Measurements from ENCODE around the gene PLAAT4. TPM values are rescaled to one million over a fixed set of nuclear protein-coding genes. Genes with fewer than 3 reads are reported as not detected.

The PLAAT4 gene
- total and polyA plus RNA-seq, 10 of the 15 experiments (the other 5 are each of a cell fraction or from before 2014, with no cell fraction given): 6.0 to 34.3 (median 12.4) TPM

GRCh38 chr11:63491240-63491587 lies 45.4 kb upstream of the PLAAT4 start (continued):
- TF ChIP-seq, protein P1, sequence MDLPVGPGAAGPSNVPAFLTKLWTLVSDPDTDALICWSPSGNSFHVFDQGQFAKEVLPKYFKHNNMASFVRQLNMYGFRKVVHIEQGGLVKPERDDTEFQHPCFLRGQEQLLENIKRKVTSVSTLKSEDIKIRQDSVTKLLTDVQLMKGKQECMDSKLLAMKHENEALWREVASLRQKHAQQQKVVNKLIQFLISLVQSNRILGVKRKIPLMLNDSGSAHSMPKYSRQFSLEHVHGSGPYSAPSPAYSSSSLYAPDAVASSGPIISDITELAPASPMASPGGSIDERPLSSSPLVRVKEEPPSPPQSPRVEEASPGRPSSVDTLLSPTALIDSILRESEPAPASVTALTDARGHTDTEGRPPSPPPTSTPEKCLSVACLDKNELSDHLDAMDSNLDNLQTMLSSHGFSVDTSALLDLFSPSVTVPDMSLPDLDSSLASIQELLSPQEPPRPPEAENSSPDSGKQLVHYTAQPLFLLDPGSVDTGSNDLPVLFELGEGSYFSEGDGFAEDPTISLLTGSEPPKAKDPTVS (IDR thresholded peaks at IDR 0.05; ENCODE audit: low read depth, low read length): no peak
- TF ChIP-seq USF2 (IDR thresholded peaks at IDR 0.05; ENCODE audit: borderline replicate concordance, low read depth, low read length) (no peak), NR2F1 (conservative IDR thresholded peaks at IDR 0.05) (no peak)

GRCh38 chr11:63491636-63492372 lies 44.8 kb upstream of the PLAAT4 start:
- no peak for FAIRE-seq
- ChIA-PET CTCF (interaction anchor here (0.7 to 6.0 kb wide), 4 partner anchors 12 to 962 kb away, joined by 3 to 25 read pairs (median 4); no protein-coding TSS in a partner anchor), SMC1A (ENCODE audit: uncharacterized antibody, unreplicated experiment) (interaction anchor here (0.6 to 1.0 kb wide), 3 partner anchors 13 to 1199 kb away, joined by 3 to 6 read pairs (median 3); no protein-coding TSS in a partner anchor), POLR2A (no interaction called here), RAD21 (ENCODE audit: unreplicated experiment) (no interaction called here)
- H3K4me3 ChIP-seq: no peak overlapping the region
- intact Hi-C loops (cut with micrococcal nuclease; ENCODE audit: unreplicated experiment) (no loop called here), in situ Hi-C loops (cut with MboI) (no loop called here)
- no peaks in the 10 kb centered on the region for H3K79me2 ChIP-seq (ENCODE audit: control insufficient read depth, insufficient read depth, low read length)
- H2AFZ ChIP-seq (ENCODE audit: control insufficient read depth, low read depth, low read length): no peak overlapping the region
- TF ChIP-seq, protein P2, sequence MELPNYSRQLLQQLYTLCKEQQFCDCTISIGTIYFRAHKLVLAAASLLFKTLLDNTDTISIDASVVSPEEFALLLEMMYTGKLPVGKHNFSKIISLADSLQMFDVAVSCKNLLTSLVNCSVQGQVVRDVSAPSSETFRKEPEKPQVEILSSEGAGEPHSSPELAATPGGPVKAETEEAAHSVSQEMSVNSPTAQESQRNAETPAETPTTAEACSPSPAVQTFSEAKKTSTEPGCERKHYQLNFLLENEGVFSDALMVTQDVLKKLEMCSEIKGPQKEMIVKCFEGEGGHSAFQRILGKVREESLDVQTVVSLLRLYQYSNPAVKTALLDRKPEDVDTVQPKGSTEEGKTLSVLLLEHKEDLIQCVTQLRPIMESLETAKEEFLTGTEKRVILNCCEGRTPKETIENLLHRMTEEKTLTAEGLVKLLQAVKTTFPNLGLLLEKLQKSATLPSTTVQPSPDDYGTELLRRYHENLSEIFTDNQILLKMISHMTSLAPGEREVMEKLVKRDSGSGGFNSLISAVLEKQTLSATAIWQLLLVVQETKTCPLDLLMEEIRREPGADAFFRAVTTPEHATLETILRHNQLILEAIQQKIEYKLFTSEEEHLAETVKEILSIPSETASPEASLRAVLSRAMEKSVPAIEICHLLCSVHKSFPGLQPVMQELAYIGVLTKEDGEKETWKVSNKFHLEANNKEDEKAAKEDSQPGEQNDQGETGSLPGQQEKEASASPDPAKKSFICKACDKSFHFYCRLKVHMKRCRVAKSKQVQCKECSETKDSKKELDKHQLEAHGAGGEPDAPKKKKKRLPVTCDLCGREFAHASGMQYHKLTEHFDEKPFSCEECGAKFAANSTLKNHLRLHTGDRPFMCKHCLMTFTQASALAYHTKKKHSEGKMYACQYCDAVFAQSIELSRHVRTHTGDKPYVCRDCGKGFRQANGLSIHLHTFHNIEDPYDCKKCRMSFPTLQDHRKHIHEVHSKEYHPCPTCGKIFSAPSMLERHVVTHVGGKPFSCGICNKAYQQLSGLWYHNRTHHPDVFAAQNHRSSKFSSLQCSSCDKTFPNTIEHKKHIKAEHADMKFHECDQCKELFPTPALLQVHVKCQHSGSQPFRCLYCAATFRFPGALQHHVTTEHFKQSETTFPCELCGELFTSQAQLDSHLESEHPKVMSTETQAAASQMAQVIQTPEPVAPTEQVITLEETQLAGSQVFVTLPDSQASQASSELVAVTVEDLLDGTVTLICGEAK (IDR thresholded peaks at IDR 0.05; ENCODE audit: borderline replicate concordance): no peak
- no peak for TF ChIP-seq POU2F2 (IDR thresholded peaks at IDR 0.05; ENCODE audit: borderline replicate concordance, low read depth, low read length)
- no peak for TF ChIP-seq EGR1 (IDR thresholded peaks at IDR 0.05; ENCODE audit: borderline replicate concordance in 1 of 2, low read depth in 2 of 2, low read length in 2 of 2)
- no peak for TF ChIP-seq NR2C2 (IDR thresholded peaks at IDR 0.05; ENCODE audit: borderline replicate concordance, control insufficient read depth, insufficient read length, low read depth)
- no peak for TF ChIP-seq PML (IDR thresholded peaks at IDR 0.05; ENCODE audit: low read length)
- TF ChIP-seq, protein P3, sequence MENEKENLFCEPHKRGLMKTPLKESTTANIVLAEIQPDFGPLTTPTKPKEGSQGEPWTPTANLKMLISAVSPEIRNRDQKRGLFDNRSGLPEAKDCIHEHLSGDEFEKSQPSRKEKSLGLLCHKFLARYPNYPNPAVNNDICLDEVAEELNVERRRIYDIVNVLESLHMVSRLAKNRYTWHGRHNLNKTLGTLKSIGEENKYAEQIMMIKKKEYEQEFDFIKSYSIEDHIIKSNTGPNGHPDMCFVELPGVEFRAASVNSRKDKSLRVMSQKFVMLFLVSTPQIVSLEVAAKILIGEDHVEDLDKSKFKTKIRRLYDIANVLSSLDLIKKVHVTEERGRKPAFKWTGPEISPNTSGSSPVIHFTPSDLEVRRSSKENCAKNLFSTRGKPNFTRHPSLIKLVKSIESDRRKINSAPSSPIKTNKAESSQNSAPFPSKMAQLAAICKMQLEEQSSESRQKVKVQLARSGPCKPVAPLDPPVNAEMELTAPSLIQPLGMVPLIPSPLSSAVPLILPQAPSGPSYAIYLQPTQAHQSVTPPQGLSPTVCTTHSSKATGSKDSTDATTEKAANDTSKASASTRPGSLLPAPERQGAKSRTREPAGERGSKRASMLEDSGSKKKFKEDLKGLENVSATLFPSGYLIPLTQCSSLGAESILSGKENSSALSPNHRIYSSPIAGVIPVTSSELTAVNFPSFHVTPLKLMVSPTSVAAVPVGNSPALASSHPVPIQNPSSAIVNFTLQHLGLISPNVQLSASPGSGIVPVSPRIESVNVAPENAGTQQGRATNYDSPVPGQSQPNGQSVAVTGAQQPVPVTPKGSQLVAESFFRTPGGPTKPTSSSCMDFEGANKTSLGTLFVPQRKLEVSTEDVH (IDR thresholded peaks at IDR 0.05; ENCODE audit: low read depth, partially characterized antibody): no peak
- no peak for TF ChIP-seq FOXM1 (IDR thresholded peaks at IDR 0.05; ENCODE audit: low read depth, low read length)
- no peak overlapping the region for H3K4me2 ChIP-seq (ENCODE audit: control insufficient read depth, insufficient read depth)
- no peak overlapping the region for H3K27ac ChIP-seq (ENCODE audit: control insufficient read depth, insufficient read depth)
- no peaks in the 10 kb centered on the region for H3K4me1 ChIP-seq (ENCODE audit: control insufficient read depth, insufficient read depth, low read length)
- H3K9me3 ChIP-seq (replicated peaks; ENCODE audit: control insufficient read depth, insufficient read depth, low read length): no peaks in the 10 kb centered on the region; the same call in 2 of the 3 replicates
- BruUV-seq (replicated peaks): no TSS peak
- no peaks in the 10 kb centered on the region for H4K20me1 ChIP-seq (ENCODE audit: control insufficient read depth, insufficient read depth)
- DNase-seq (ENCODE audit: low read depth, low spot score): no peak
- H3K36me3 ChIP-seq (ENCODE audit: control insufficient read depth in 2 of 2, insufficient read depth in 2 of 2, low read length in 1 of 2): no peaks in the 10 kb centered on the region
- no peak overlapping the region for H3K9ac ChIP-seq (ENCODE audit: control insufficient read depth, insufficient read depth, low read length)
- H3K27me3 ChIP-seq (replicated peaks in 1 of 2; ENCODE audit: control insufficient read depth in 2 of 2, insufficient read depth in 2 of 2, low read length in 1 of 2): peaks cover 3 to 8% of the 10 kb centered on the region in 2 experiments; a peak in 3 of 4 replicates
- WGBS (ENCODE audit: insufficient coverage, insufficient replicate concordance, low lambda C conversion rate, missing lambda C conversion rate): 42% methylated on average over 11 of the region's 11 CpGs
- no peak for ATAC-seq
